Neural cell (in vitro differentiated cells): ENCODE results near the gene ACVR1C.

Experiments
- EP300 ChIP-seq: fragments of 450-650 bp; conservative IDR thresholded peaks from 2 replicates; pipeline ENCODE4 v1.6.1; 2014; ENCODE audit warnings: antibody characterized with exemption, mild to moderate bottlenecking, moderate library complexity; ENCODE audit not compliant: poor library complexity, severe bottlenecking
- EZH2 ChIP-seq: fragments of 200-600, 300-800 bp; shearing (Covaris generic), sonication (generic); IDR thresholded peaks from 2 replicates; pipeline ENCODE4 v1.6.1; 2014; ENCODE audit warnings: antibody characterized with exemption, low read length, borderline replicate concordance, mild to moderate bottlenecking; ENCODE audit not compliant: insufficient read depth, poor library complexity, severe bottlenecking
- MXI1 ChIP-seq: fragments of 450-650 bp; conservative IDR thresholded peaks from 2 replicates; pipeline ENCODE4 v1.6.1; 2014; ENCODE audit warnings: antibody characterized with exemption, mild to moderate bottlenecking; ENCODE audit not compliant: poor library complexity, severe bottlenecking
- POLR2AphosphoS5 ChIP-seq: IDR thresholded peaks from 2 replicates; pipeline ENCODE4 v1.6.1; 2012
- SMC3 ChIP-seq: fragments of 450-650 bp; conservative IDR thresholded peaks from 2 replicates; pipeline ENCODE4 v1.6.1; 2014; ENCODE audit warnings: antibody characterized with exemption, mild to moderate bottlenecking, moderate library complexity; ENCODE audit not compliant: poor library complexity
- TF ChIP-seq, protein P1 (sequence below): fragments of 450-650 bp; IDR thresholded peaks from 2 replicates; pipeline ENCODE4 v1.5.1; 2014; ENCODE audit warnings: antibody characterized with exemption, mild to moderate bottlenecking, moderate library complexity; ENCODE audit not compliant: poor library complexity, severe bottlenecking
- TF ChIP-seq, protein P2 (sequence below): IDR thresholded peaks from 2 replicates; pipeline ENCODE4 v1.6.1; 2012; ENCODE audit warnings: borderline replicate concordance

DNA sequence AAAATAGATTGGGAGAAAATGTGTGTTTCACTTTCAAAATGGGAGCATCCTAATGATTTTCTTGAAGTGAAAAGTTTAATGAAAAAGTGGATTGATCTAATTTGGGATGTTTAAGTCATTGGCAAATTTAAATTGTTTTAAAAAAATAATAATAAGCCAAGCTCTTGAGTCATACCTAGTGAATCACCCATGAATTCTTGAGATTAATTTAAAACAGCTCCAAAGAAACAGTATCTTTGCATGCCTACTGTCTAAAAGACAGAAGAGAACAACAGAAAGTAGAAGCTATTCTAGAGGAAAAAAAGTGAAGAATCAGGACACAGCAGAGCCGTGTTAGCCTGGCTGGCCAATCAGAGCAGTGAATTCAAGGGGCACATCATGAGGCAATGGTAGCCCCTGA lies 7.7 kb downstream of the ACVR1C start:
- TF ChIP-seq, protein P1, sequence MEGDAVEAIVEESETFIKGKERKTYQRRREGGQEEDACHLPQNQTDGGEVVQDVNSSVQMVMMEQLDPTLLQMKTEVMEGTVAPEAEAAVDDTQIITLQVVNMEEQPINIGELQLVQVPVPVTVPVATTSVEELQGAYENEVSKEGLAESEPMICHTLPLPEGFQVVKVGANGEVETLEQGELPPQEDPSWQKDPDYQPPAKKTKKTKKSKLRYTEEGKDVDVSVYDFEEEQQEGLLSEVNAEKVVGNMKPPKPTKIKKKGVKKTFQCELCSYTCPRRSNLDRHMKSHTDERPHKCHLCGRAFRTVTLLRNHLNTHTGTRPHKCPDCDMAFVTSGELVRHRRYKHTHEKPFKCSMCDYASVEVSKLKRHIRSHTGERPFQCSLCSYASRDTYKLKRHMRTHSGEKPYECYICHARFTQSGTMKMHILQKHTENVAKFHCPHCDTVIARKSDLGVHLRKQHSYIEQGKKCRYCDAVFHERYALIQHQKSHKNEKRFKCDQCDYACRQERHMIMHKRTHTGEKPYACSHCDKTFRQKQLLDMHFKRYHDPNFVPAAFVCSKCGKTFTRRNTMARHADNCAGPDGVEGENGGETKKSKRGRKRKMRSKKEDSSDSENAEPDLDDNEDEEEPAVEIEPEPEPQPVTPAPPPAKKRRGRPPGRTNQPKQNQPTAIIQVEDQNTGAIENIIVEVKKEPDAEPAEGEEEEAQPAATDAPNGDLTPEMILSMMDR: no peak
- TF ChIP-seq MXI1: no peak
- TF ChIP-seq, protein P2, sequence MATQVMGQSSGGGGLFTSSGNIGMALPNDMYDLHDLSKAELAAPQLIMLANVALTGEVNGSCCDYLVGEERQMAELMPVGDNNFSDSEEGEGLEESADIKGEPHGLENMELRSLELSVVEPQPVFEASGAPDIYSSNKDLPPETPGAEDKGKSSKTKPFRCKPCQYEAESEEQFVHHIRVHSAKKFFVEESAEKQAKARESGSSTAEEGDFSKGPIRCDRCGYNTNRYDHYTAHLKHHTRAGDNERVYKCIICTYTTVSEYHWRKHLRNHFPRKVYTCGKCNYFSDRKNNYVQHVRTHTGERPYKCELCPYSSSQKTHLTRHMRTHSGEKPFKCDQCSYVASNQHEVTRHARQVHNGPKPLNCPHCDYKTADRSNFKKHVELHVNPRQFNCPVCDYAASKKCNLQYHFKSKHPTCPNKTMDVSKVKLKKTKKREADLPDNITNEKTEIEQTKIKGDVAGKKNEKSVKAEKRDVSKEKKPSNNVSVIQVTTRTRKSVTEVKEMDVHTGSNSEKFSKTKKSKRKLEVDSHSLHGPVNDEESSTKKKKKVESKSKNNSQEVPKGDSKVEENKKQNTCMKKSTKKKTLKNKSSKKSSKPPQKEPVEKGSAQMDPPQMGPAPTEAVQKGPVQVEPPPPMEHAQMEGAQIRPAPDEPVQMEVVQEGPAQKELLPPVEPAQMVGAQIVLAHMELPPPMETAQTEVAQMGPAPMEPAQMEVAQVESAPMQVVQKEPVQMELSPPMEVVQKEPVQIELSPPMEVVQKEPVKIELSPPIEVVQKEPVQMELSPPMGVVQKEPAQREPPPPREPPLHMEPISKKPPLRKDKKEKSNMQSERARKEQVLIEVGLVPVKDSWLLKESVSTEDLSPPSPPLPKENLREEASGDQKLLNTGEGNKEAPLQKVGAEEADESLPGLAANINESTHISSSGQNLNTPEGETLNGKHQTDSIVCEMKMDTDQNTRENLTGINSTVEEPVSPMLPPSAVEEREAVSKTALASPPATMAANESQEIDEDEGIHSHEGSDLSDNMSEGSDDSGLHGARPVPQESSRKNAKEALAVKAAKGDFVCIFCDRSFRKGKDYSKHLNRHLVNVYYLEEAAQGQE: no peak
- no peak for TF ChIP-seq EZH2
- no peak for TF ChIP-seq POLR2AphosphoS5
- TF ChIP-seq SMC3: no peak
- no peak for TF ChIP-seq EP300
